OCI-LY7 (cell line): Measurements from ENCODE around the gene SCRN2. TPM values are rescaled to one million over a fixed set of nuclear protein-coding genes. Genes with fewer than 3 reads are reported as not detected.

Experiments used
- BruUV-seq: library from RNA; stranded (reverse); fragments of 400-500 nt; replicated peaks from 2 replicates; lab custom pipeline; 2021; lab: Mats Ljungman, UMichigan
- CTCF ChIA-PET: fragments of 300-600 bp; sonication (Branson Sonifier 250); formaldehyde crosslinking; loops from one replicate; lab custom pipeline; 2022; ENCODE audit warnings: antibody characterized with exemption; ENCODE audit not compliant: unreplicated experiment; lab: Charles Lee
- POLR2A ChIA-PET: fragments of 300-600 bp; sonication (Branson Sonifier 250); formaldehyde crosslinking; loops from one replicate; lab custom pipeline; 2022; ENCODE audit warnings: antibody characterized with exemption; lab: Charles Lee
- DNase-seq: peaks from one replicate; pipeline ENCODE4 v3.0.0-alpha.2; 2015; ENCODE audit warnings: low spot score
- H2AFZ ChIP-seq: fragments of 200-600 bp; sonication (generic), shearing (Covaris generic); 2 replicates; pipeline ENCODE4 v1.6.1; 2014; ENCODE audit warnings: mild to moderate bottlenecking, antibody characterized with exemption, low read length, moderate library complexity
- H3K27ac ChIP-seq: fragments of 200-600 bp; sonication (generic); 2 replicates; pipeline ENCODE4 v1.5.1; 2014; ENCODE audit warnings: mixed run types, low read depth, mild to moderate bottlenecking, moderate library complexity, low read length, inconsistent platforms; ENCODE audit not compliant: poor library complexity, severe bottlenecking
- H3K36me3 ChIP-seq: fragments of 200-600 bp; sonication (generic); 2 replicates; pipeline ENCODE4 v1.6.1; 2014; ENCODE audit warnings: mild to moderate bottlenecking, antibody characterized with exemption, low read length, moderate library complexity, mixed read lengths; ENCODE audit not compliant: insufficient read depth
- H3K4me1 ChIP-seq: fragments of 200-600 bp; sonication (generic); 2 replicates; pipeline ENCODE4 v1.5.1; 2014; ENCODE audit warnings: mild to moderate bottlenecking, low read length; ENCODE audit not compliant: insufficient read depth, poor library complexity, severe bottlenecking
- H3K4me2 ChIP-seq: fragments of 200-600 bp; sonication (generic); 2 replicates; pipeline ENCODE4 v1.6.1; 2014; ENCODE audit warnings: mild to moderate bottlenecking, low read length
- H3K4me3 ChIP-seq: fragments of 200-600 bp; sonication (generic); 2 replicates; pipeline ENCODE4 v1.5.1; 2014; ENCODE audit warnings: mild to moderate bottlenecking, low read depth, low read length; ENCODE audit not compliant: poor library complexity, severe bottlenecking
- H3K79me2 ChIP-seq: fragments of 200-600 bp; sonication (generic); 2 replicates; pipeline ENCODE4 v1.6.1; 2016; ENCODE audit warnings: low read depth, mild to moderate bottlenecking, low read length, moderate library complexity, mixed read lengths; ENCODE audit not compliant: insufficient read depth
- H3K9me2 ChIP-seq: fragments of 200-600 bp; sonication (generic); 2 replicates; pipeline ENCODE4 v1.6.1; 2016; ENCODE audit warnings: mild to moderate bottlenecking, low read length, mixed read lengths; ENCODE audit not compliant: insufficient read depth
- H3K9me3 ChIP-seq: fragments of 200-600 bp; sonication (generic); 2 replicates; pipeline ENCODE4 v1.6.1; 2014; ENCODE audit warnings: mild to moderate bottlenecking, mixed run types, low read length, mixed read lengths
- H4K20me1 ChIP-seq: fragments of 200-600 bp; sonication (generic); 2 replicates; pipeline ENCODE4 v1.6.1; 2014; ENCODE audit warnings: mild to moderate bottlenecking, antibody characterized with exemption, low read length, moderate library complexity, mixed read lengths; ENCODE audit not compliant: insufficient read depth
- EZH2phosphoT487 ChIP-seq: fragments of 200-600 bp; sonication (generic); IDR thresholded peaks from 2 replicates; pipeline ENCODE4 v1.6.1; 2018; ENCODE audit warnings: low read depth, borderline replicate concordance, mild to moderate bottlenecking, mixed run types, antibody characterized with exemption, low read length, moderate library complexity, mixed read lengths
- intact Hi-C: fragments of 100-400 bp; cut with micrococcal nuclease; formaldehyde crosslinking; loops from one replicate; pipeline ENCODE4 v1.10.0; 2022; ENCODE audit not compliant: unreplicated experiment
- total RNA-seq, 2 experiments: library from RNA; depleted of rRNA in 1 of 2; stranded (reverse); fragments of >200 nt in 1 of 2; shearing (Covaris generic) in 1 of 2; gene quantifications; 2 replicates each; pipeline ENCODE4 v1.2.3, GENCODE V29; 2014 to 2022
- TF ChIP-seq, protein P1 (sequence below): fragments of 200-600 bp; sonication (generic); conservative IDR thresholded peaks from 2 replicates; pipeline ENCODE4 v1.5.1; 2014; ENCODE audit warnings: mild to moderate bottlenecking, antibody characterized with exemption, low read length, moderate library complexity, mixed read lengths

SCRN2 gene
- total RNA-seq, 2 experiments from 2014 or later: 37.3 to 42.9 TPM

DNA sequence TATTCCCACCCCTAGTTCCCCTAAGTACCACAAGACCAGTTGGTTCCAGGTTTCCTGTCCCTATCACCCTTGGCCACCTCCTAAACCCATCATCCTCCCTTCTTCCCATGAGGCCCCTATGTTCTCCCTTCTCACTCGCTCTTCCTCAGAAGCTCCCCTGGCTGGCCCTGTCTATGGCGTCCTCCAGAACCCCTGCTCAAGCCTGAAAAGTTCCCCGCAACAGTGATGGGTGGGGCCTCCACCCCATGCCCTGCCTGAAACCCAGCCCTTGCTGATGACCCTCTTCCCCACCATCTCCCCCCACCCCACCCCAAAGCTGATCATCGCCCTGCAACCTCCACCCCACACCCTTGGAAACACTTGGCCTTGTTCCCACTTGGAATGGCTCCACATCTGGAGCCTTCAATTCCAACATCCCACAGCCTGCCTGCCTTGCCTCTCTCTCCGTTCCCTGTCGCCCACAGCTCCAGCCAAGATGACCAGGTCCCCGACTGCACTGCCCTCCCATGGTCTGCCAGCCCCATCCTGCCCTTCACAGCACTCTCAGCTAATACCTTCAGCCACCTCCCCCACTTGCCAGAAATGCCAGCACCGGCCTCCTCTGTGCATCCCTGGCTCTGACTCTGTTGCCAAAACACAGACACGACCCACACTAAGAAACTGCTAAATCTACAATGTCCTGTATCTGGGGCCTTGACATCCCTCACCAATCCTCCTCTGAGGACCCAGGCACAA lies 30.0 kb downstream of the SCRN2 start:
- H3K4me2 ChIP-seq: no peak overlapping the region
- no peaks in the 10 kb centered on the region for H3K9me2 ChIP-seq
- no peaks in the 10 kb centered on the region for H3K4me1 ChIP-seq
- intact Hi-C loops: no loop called here
- BruUV-seq: no TSS peak
- no peak for DNase-seq
- ChIA-PET CTCF (no interaction called here), POLR2A (no interaction called here)
- no peak overlapping the region for H2AFZ ChIP-seq
- H3K36me3 ChIP-seq: peaks cover 15% of the 10 kb centered on the region; the same call in 1 of the 2 replicates
- H3K79me2 ChIP-seq: no peaks in the 10 kb centered on the region
- H3K9me3 ChIP-seq: no peaks in the 10 kb centered on the region
- H3K4me3 ChIP-seq: no peak overlapping the region
- H4K20me1 ChIP-seq: no peaks in the 10 kb centered on the region
- H3K27ac ChIP-seq: no peak overlapping the region
- TF ChIP-seq EZH2phosphoT487: no peak
- TF ChIP-seq, protein P1, sequence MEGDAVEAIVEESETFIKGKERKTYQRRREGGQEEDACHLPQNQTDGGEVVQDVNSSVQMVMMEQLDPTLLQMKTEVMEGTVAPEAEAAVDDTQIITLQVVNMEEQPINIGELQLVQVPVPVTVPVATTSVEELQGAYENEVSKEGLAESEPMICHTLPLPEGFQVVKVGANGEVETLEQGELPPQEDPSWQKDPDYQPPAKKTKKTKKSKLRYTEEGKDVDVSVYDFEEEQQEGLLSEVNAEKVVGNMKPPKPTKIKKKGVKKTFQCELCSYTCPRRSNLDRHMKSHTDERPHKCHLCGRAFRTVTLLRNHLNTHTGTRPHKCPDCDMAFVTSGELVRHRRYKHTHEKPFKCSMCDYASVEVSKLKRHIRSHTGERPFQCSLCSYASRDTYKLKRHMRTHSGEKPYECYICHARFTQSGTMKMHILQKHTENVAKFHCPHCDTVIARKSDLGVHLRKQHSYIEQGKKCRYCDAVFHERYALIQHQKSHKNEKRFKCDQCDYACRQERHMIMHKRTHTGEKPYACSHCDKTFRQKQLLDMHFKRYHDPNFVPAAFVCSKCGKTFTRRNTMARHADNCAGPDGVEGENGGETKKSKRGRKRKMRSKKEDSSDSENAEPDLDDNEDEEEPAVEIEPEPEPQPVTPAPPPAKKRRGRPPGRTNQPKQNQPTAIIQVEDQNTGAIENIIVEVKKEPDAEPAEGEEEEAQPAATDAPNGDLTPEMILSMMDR: no peak

DNA sequence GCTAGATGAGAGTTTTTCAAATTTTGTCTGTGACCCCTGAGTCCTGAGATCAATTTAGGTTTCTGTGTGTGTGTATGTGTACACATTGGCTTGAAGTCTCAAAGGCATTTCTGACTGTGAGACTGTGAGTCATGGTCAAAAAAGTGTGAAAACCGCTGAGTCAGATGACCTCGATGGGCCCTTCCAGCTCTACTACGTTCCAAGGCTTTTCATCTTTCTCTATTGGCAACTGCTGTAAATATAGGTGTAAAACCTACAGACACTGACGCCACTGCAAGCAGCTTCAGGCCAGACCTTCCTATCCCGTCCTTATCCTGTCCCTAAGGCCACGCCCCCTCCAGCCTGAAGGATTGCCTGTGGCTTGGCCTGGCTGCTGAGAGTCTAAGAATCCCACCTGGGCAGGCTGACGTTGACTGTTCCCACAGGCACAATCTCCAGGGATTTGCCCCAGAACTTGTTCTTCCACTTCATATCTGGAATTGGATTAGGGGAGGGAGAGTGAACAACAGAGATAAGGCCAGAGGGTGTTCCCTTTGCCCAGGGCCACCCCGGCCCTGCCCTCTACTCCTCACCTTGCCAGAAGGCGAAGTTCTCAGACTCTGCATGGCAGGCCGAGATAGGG lies 30.8 kb downstream of the SCRN2 start:
- Histone ChIP-seq H3K79me2 (no peaks in the 10 kb centered on the region), H3K4me3 (no peak overlapping the region), H3K4me1 (no peaks in the 10 kb centered on the region), H3K27ac (no peak overlapping the region), H3K4me2 (no peak overlapping the region), H3K9me3 (no peaks in the 10 kb centered on the region), H3K9me2 (no peaks in the 10 kb centered on the region), H2AFZ (no peak overlapping the region), H4K20me1 (no peaks in the 10 kb centered on the region), H3K36me3 (peaks cover 12% of the 10 kb centered on the region; the same call in 1 of the 2 replicates)
- TF ChIP-seq, protein P1: no peak
- no peak for TF ChIP-seq EZH2phosphoT487
- CTCF ChIA-PET: no interaction called here
- no peak for DNase-seq
- BruUV-seq: no TSS peak
- POLR2A ChIA-PET: no interaction called here
- intact Hi-C loops: no loop called here
